Measurements from ENCODE around the gene CHD6.

GRCh38 chr20:41621971-41622370 lies 3.8 kb upstream of the CHD6 start:
- no peak for TF ChIP-seq CTCF (IDR thresholded peaks at IDR 0.05)
- TF ChIP-seq POLR2A (IDR thresholded peaks at IDR 0.05): no peak

Data from heart left ventricle (tissue), 13 donors.